HepG2 (cell line): ENCODE results near the gene SMYD5. TPM values are rescaled to one million over a fixed set of nuclear protein-coding genes. Genes with fewer than 3 reads are reported as not detected.
A peak's percentile ranks its signal among the peaks of the same experiment; 100 is the strongest.

Experiments used
- ARNT ChIP-seq: fragments of 450-650 bp; IDR thresholded peaks from 2 replicates; pipeline ENCODE4 v1.6.1; 2017
- CCAR2 ChIP-seq: fragments of 200-400 bp; formaldehyde crosslinking; optimal IDR thresholded peaks from 2 replicates; pipeline ENCODE3; 2018; ENCODE audit warnings: low read depth, mild to moderate bottlenecking, low read length, moderate library complexity
- CENPT ChIP-seq: sonication (generic); formaldehyde crosslinking; IDR thresholded peaks from 2 replicates; pipeline ENCODE4 v1.8.0; 2022; ENCODE audit warnings: low read depth, mild to moderate bottlenecking, moderate library complexity, missing genetic modification reagents
- CREM ChIP-seq, 2 experiments: sonication (generic) in 1 of 2; formaldehyde crosslinking in 1 of 2; IDR thresholded peaks; 2 replicates each; pipeline versions ENCODE4 v1.4.0 to v1.6.1; 2016 to 2020; ENCODE audit warnings: antibody characterized with exemption in 1 of 2, mild to moderate bottlenecking in 1 of 2, missing genetic modification reagents in 1 of 2
- HNRNPLL ChIP-seq: fragments of 200-400 bp; formaldehyde crosslinking; IDR thresholded peaks from 2 replicates; pipeline ENCODE4 v1.6.1; 2017; ENCODE audit warnings: mild to moderate bottlenecking, low read depth, low read length; ENCODE audit not compliant: poor library complexity, severe bottlenecking
- MAX ChIP-seq: IDR thresholded peaks from 2 replicates; pipeline ENCODE4 v1.6.1; 2012; ENCODE audit warnings: inconsistent platforms
- MIER3 ChIP-seq: IDR thresholded peaks from 2 replicates; pipeline ENCODE4 v1.6.1; 2016; ENCODE audit warnings: missing compliant biosample characterization, borderline replicate concordance
- MLXIP ChIP-seq: sonication (generic); formaldehyde crosslinking; IDR thresholded peaks from 2 replicates; pipeline ENCODE4 v1.9.0; 2021; ENCODE audit warnings: missing genetic modification reagents, borderline replicate concordance
- NR2F2 ChIP-seq: IDR thresholded peaks from 2 replicates; pipeline ENCODE4 v1.6.1; 2012; ENCODE audit warnings: low read depth, inconsistent platforms, borderline replicate concordance
- POGK ChIP-seq: sonication (generic); formaldehyde crosslinking; conservative IDR thresholded peaks from 2 replicates; pipeline ENCODE4 v1.8.0; 2022; ENCODE audit warnings: mild to moderate bottlenecking, moderate library complexity, missing genetic modification reagents
- ZFYVE20 ChIP-seq: sonication (generic); formaldehyde crosslinking; IDR thresholded peaks from 2 replicates; pipeline ENCODE4 v1.8.0; 2023; ENCODE audit warnings: low read depth, mild to moderate bottlenecking, moderate library complexity, missing genetic modification reagents, borderline replicate concordance
- ZNF230 ChIP-seq: sonication (generic); formaldehyde crosslinking; IDR thresholded peaks from 2 replicates; pipeline ENCODE4 v1.4.0; 2020; ENCODE audit warnings: mild to moderate bottlenecking, missing genetic modification reagents
- ZNF607 ChIP-seq: sonication (generic); formaldehyde crosslinking; IDR thresholded peaks from 2 replicates; pipeline ENCODE4 v1.5.1; 2020; ENCODE audit warnings: missing genetic modification reagents, mild to moderate bottlenecking, borderline replicate concordance
- ZNF768 ChIP-seq: sonication (generic); formaldehyde crosslinking; IDR thresholded peaks from 2 replicates; pipeline ENCODE4 v1.4.0; 2020; ENCODE audit warnings: missing genetic modification reagents
- polyA plus RNA-seq, 8 experiments: library from polyadenylated mRNA; depleted of rRNA in 3 of 8; stranded (reverse) in 7 of 8; unstranded in 1 of 8; fragments of >200 nt; fragmentation: Illumina TruSeq in 4 of 8; extraction: Trizol in 4 of 8; gene quantifications; 2 replicates each; pipeline versions ENCODE4 v1.2.1 to v1.2.3, GENCODE V29; 2011 to 2016; ENCODE audit warnings: low read depth in 4 of 8, missing spikeins in 1 of 8, mixed read lengths in 1 of 8; ENCODE audit not compliant: insufficient read depth in 1 of 8
- total RNA-seq, 5 experiments: library from RNA; depleted of rRNA; stranded (reverse); fragments of >200 nt; fragmentation: Illumina TruSeq; extraction: Trizol; gene quantifications; 2 replicates each; pipeline ENCODE4 v1.2.3, GENCODE V29; 2016; ENCODE audit warnings: low read depth in 1 of 5
- TF ChIP-seq, protein P1 (sequence below): sonication (generic); formaldehyde crosslinking; IDR thresholded peaks from 2 replicates; pipeline ENCODE4 v1.4.0; 2020; ENCODE audit warnings: missing genetic modification reagents
- TF ChIP-seq, protein P2 (sequence below): sonication (generic); formaldehyde crosslinking; IDR thresholded peaks from 2 replicates; pipeline ENCODE4 v1.4.0; 2020; ENCODE audit warnings: missing genetic modification reagents, mild to moderate bottlenecking, borderline replicate concordance

Gene SMYD5
- total and polyA plus RNA-seq, 2 of the 13 experiments (the other 11 are each of a cell fraction or from before 2014, with no cell fraction given) = 55.8 to 70.4 TPM

GRCh38 chr2:73233932-73234832 is 20.1 kb downstream of the SMYD5 start, which contains the start of gene CCT7 (continued):
- TF ChIP-seq, protein P1, sequence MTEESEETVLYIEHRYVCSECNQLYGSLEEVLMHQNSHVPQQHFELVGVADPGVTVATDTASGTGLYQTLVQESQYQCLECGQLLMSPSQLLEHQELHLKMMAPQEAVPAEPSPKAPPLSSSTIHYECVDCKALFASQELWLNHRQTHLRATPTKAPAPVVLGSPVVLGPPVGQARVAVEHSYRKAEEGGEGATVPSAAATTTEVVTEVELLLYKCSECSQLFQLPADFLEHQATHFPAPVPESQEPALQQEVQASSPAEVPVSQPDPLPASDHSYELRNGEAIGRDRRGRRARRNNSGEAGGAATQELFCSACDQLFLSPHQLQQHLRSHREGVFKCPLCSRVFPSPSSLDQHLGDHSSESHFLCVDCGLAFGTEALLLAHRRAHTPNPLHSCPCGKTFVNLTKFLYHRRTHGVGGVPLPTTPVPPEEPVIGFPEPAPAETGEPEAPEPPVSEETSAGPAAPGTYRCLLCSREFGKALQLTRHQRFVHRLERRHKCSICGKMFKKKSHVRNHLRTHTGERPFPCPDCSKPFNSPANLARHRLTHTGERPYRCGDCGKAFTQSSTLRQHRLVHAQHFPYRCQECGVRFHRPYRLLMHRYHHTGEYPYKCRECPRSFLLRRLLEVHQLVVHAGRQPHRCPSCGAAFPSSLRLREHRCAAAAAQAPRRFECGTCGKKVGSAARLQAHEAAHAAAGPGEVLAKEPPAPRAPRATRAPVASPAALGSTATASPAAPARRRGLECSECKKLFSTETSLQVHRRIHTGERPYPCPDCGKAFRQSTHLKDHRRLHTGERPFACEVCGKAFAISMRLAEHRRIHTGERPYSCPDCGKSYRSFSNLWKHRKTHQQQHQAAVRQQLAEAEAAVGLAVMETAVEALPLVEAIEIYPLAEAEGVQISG (CRISPR knock-in tag) = peak; percentile 99
- TF ChIP-seq CENPT (CRISPR knock-in tag) = no peak
- TF ChIP-seq NR2F2 = no peak; the same call in 1 of the 2 replicates
- TF ChIP-seq ZNF607 = peak; percentile 49; the same call in 1 of the 2 replicates
- TF ChIP-seq CCAR2 = peak; percentile 23
- TF ChIP-seq CREM (IDR thresholded peaks at IDR 0.05) = peak; percentile 83
- TF ChIP-seq CREM (CRISPR knock-in tag; IDR thresholded peaks at IDR 0.05) = no peak
- TF ChIP-seq ZNF768 (CRISPR knock-in tag) = peak; percentile 93
- peak; percentile 65 for TF ChIP-seq HNRNPLL
- TF ChIP-seq MLXIP (CRISPR knock-in tag) = peak; percentile 35; the same call in 1 of the 2 replicates
- TF ChIP-seq ZNF230 (CRISPR knock-in tag) = peak; percentile 96
- peak; percentile 76; the same call in 1 of the 2 replicates for TF ChIP-seq POGK (CRISPR knock-in tag)
- TF ChIP-seq MIER3 (CRISPR knock-in tag) = peak; percentile 71; the same call in 1 of the 2 replicates
- no peak for TF ChIP-seq ARNT
- TF ChIP-seq, protein P2, sequence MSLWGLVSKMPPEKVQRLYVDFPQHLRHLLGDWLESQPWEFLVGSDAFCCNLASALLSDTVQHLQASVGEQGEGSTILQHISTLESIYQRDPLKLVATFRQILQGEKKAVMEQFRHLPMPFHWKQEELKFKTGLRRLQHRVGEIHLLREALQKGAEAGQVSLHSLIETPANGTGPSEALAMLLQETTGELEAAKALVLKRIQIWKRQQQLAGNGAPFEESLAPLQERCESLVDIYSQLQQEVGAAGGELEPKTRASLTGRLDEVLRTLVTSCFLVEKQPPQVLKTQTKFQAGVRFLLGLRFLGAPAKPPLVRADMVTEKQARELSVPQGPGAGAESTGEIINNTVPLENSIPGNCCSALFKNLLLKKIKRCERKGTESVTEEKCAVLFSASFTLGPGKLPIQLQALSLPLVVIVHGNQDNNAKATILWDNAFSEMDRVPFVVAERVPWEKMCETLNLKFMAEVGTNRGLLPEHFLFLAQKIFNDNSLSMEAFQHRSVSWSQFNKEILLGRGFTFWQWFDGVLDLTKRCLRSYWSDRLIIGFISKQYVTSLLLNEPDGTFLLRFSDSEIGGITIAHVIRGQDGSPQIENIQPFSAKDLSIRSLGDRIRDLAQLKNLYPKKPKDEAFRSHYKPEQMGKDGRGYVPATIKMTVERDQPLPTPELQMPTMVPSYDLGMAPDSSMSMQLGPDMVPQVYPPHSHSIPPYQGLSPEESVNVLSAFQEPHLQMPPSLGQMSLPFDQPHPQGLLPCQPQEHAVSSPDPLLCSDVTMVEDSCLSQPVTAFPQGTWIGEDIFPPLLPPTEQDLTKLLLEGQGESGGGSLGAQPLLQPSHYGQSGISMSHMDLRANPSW (CRISPR knock-in tag) = peak; percentile 83; the same call in 1 of the 2 replicates
- TF ChIP-seq MAX = peak; percentile 96
- TF ChIP-seq ZFYVE20 (CRISPR knock-in tag) = no peak
